Raji (cell line): ENCODE results near the gene SLC35A3.

Source experiments
- POLR2A ChIP-seq: IDR thresholded peaks from 2 replicates; pipeline ENCODE4 v1.6.1; 2011; ENCODE audit warnings: low read depth, low read length, control low read depth; ENCODE audit not compliant: insufficient read depth

The SLC35A3 gene

DNA sequence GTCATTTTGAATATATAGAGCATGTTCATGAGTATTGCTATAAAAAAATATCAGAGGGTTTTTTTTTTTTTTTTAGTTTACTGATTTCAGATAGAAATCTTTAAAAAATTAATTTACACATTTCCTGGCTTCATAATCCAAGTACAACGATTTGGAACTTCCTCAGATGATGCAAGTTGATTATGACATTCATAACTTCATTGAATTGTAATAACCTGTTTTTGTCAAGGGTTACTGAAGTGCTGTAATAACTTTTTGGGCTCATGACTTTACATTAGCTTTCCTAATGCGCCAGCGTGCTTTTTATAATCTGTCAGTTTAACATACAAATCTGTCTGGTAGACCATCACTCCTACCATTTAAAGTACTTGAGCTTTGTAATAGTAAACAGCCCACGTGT, 81.6 kb downstream of the SLC35A3 start:
- TF ChIP-seq POLR2A = no peak

DNA sequence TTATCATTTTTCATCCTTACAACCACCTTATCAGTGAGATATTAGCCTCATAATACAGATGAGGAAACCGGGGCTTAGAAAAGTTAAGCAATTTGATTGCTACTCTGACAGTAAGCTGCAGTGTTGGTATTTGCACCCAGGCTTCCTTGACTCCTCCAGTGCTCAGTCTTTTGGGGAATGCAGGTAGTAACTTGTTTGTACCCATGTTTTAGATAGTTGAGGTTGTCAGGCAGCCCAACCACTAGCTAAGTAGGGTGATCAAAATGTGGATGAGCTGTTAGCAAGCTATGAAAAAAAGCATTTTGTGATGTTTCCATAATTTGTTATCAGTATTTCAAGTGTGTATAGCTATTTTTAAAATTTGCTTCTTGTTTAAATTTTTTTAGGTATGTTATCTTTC, 82.1 kb downstream of the SLC35A3 start:
- no peak for TF ChIP-seq POLR2A

DNA sequence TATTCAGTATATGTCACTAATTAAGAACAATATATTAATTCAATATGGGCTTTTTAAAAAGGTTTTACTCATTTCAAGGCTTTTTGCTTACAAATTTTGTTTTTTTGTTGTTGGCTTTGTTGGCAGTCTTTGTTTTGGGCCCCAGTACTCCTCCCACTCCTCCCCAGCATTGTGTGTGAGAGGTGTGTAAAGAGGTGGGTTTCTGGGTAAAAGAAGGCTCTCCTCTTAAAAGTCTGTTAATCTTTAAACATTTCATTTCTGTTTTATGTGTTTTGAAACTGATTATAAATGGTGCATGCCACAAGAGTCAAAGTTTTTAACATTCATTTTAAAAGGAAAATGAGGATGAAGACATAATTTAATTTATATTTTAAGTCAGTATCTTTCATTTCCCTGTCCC, 83.3 kb downstream of the SLC35A3 start:
- no peak for TF ChIP-seq POLR2A

DNA sequence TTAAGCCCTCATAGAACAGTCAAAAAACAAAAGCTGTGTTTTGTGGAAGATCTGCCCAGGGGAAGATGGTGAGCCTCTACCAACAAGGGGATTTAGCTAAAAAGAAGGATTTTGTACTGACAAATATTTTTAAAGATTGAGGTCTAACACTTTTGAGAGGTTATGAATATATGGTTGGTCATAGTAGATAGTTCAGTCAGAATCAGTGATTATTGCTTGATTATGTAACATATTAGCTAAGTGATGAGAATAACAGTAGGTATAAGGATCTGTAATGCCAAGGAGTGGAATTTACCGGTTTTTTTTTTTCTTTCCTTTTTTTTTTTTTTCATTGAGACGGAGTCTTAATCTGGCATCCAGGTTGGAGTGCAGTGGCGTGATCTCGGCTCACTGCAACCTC, 83.9 kb downstream of the SLC35A3 start:
- TF ChIP-seq POLR2A = no peak

DNA sequence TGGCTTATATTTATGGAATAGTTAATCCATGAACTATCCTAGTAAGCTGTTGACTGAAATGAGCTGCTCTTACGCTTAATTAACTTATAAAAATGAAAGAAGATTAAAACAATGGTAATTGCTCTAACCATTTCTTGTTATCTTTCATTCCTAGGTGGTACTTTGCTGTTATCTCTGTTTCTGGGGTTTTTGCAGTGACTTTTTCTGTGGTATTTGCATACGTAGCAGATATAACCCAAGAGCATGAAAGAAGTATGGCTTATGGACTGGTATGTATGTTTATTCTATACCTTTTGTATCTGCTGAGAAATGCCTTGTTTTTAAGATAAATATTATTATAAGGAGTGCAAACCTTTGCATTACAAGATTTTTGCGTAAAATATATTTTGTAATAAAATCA, 91.9 kb downstream of the SLC35A3 start:
- TF ChIP-seq POLR2A = no peak

DNA sequence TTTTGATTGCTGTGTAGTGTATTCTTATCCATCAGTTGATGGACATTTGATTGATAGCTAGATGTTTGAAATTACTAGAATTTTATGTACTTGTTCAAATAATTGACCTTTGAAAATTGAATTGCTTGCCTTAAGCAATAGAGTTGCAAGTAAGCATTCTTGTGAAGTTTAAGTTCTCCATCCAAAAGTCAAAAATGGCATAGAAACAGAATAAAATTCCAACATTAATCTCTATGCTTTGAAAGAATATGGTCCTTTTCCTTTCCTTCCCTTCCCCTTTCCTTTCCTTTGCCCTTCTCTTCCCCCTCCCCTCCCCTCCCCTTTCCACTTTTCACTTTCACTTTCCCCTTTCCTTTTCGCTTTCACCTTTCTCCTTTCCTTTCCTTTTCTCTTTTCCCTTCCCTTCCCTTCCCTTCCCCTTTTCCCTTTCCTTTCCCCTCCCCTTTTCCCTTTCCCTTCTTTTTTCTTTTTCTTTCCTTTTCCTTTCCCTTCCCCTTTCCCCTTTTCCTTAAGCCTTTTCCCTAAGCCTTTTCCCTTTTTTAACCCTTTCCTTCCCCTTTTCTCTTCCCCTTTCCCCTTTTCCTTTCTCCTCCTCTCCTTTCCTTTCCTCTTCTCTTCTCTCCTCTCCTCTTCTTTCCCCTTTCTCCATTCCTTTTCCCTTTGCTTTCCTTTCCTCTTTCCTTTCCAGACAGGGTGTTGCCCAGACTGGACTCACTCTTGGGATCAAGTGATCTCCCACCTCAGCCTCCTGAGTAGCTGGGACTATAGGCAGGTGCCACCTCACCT, 95.6 kb downstream of the SLC35A3 start:
- TF ChIP-seq POLR2A = no peak

DNA sequence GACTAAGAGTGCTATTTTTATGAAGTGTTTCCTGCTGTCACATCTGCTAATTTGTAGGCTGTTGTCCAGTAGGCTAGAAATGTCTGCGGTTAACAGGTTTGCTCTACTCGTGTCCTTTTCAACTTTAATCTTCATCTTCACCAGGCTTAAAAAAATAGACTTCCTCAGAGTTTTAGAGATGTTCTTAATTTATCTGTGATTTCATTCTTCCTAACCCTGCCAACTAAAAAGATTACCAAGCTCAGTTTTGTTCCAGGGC, 96.1 kb downstream of the SLC35A3 start:
- TF ChIP-seq POLR2A = no peak

DNA sequence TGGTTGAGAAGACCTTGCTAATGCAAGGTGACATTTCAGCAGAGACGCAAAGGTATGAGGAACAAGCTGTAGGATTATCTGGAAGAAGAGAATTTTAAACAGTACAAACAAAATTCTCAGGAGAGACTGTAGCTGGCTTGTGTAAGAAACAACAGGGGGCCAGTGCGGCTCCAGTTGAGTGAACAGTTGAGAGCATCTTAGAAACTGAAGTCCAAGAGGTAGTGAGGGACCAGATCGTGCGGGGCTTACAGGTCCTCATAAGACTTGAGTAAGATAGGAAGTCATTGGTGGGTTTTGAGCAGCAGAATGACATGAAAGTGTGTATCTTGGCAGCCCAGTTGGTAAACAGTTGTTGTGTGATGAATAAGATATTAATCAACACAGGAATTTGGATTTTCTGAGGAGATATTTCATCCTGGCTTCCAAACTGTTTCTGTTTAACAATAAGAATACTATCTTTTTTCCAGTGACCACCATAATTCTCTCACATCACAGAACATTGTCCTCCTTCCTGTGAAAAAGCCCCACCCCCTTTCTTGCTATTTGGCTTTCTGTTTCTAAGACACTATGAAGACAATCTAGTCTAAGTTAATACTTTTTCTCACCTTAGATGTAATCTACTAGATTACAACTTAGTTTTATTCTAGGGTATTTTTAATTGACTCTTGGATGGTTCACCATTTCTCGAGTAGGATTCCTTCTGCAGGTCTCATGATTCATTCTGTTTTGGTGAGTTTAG, 100.6 kb downstream of the SLC35A3 start:
- TF ChIP-seq POLR2A = no peak

DNA sequence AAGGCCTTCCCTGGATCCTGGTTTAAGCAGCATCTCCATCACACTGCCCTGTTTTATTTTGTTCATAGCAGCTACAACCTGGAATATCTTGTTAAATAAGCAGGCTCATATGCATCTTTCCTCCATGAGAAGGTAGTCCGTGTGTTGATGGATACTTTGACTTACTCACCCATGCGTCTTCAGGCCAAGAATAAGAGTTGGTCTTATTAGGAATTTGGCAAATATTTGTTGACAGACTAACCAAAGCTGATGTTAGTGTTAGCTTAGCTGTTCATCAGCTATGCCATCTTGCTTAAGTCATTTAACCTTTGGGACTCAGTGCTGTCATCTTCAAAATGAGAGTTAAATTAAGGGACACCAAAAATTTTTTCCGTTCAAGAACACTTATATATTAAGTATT, 103.7 kb downstream of the SLC35A3 start:
- no peak for TF ChIP-seq POLR2A

DNA sequence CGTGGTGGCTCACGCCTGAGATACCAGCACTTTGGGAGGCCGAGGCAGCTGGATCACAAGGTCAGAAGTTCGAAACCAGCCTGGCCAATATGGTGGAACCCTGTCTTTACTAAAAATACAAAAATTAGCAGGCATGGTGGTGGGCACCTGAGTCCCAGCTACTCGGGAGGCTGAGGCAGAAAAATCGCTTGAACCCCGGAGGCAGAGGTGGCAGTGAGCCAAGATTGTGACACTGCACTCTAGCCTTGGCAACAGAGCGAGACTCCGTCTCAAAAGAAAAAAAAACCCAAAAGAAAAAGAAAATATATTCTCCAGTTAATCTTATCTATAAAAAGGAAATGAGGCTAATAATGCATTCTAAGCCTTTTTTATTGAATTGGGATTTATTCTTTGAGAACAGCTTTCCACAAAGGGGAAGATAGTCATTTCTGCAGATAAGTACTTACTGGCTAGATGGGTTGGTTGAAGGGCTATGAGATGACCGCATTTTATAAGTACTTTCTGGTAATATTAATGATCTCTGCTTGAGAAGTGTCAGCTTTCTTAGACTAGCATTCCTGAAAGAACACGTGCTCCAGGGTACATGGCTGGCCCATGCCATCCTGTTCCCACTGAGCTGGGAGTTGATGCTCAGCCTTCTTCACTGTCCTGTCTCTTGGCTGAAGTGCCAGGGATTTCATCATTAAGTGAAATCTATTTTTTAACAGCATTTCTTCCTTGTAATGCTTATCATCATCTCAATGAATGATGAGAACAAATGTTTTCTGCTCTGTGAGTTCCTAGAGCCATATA, 105.0 kb downstream of the SLC35A3 start:
- TF ChIP-seq POLR2A = no peak

DNA sequence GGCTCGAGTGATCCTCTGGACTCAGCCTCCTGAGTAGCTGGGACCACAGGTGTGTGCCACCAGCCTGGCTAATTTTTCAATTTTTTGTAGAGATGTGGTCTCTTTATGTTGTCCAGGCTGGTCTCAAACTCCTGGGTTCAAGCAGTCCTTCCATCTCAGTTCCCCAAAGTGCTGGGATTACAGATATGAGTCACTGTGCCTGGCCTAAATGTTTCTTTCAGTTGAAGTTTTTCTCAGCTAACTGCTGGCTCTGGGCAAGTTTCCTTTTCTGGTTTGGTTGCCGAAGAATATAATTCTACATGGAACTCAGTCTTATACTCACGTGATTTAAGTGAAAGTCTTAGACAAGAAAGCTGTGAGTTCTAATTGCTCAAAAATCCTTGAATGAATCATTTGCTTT, 106.0 kb downstream of the SLC35A3 start:
- TF ChIP-seq POLR2A = no peak

DNA sequence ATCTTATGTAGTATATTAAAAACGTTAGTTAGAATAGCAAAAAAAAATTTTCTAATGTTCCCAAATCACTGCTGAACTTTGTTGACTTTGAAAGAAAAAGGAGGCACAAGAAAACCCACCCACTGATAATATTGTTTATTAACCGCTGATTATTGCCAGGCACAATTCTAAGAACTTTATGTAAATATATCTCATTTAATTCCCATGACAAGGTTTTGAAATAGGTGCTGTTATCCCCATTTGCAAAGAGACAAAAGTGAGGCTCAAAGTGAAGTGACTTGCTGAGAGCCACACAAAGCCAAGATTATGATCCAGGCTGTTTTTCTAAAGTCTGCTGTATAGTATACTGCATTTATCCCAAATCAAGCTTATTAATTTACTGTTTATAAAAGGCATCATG, 106.5 kb downstream of the SLC35A3 start:
- no peak for TF ChIP-seq POLR2A

DNA sequence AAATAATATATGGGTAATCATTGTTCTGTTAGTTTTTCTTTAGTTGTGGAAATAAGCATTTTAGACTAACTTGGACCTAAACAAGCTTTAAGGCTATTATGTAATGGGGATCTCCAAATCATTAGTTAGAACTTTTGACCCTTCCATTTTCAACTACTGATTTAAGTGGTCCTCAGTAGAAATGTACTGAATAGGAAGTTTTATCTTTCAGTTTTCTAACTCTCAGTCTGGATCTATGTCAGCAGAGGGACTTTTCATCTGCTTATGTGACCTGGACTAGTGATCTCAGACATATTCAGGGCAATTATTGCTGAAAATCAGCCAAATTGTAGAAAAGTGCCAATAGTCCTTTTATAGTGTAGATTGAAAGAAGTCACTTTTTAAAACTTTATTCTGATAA, 106.9 kb downstream of the SLC35A3 start:
- TF ChIP-seq POLR2A = no peak

DNA sequence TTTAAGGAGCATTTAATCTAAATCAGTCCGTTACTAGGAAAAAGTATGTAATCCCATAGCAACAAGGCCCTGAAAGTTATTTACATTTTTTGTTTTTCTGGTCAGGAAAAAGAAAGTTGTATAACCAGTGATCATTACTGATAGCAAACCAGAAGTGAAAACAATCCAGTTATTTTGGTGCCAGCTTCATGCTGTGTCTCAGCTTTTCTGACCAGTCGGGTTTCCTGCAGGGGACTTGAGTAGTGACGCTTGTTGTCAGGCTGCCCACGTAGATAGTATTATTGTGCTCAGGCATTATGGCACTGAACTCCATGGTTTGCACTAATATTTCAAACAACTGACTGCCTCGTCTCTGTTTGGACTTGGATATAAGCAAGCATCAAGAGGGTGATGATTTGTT, 107.7 kb downstream of the SLC35A3 start:
- no peak for TF ChIP-seq POLR2A

DNA sequence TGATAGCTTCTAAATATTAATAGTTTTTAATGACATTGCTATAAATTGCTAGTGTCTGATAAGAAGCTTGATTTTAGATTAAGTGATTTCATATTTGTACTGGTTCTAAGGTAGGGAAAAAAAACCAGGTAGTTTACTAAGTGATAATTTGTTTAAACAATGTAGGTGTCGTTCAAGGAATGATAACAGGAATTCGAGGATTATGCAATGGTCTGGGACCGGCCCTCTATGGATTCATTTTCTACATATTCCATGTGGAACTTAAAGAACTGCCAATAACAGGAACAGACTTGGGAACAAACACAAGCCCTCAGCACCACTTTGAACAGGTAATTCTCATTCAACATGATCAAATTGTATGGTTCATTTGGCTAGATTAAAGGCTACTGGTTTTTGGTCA, 110.5 kb downstream of the SLC35A3 start:
- no peak for TF ChIP-seq POLR2A
